Smooth muscle cell (in vitro differentiated cells): ENCODE results near the gene CD2. TPM values are rescaled to one million over a fixed set of nuclear protein-coding genes. Genes with fewer than 3 reads are reported as not detected.

Experiments used
- DNase-seq: peaks from one replicate; lab custom pipeline; 2025; ENCODE audit not compliant: unreplicated experiment; lab: John Stamatoyannopoulos, UW
- H2AFZ ChIP-seq: fragments of 200-600 bp; sonication (generic); 2 replicates; pipeline ENCODE4 v1.6.0; 2016; ENCODE audit warnings: antibody characterized with exemption, low read depth, mild to moderate bottlenecking
- H3F3A ChIP-seq: fragments of 200-600 bp; sonication (generic); 2 replicates; pipeline ENCODE4 v1.6.0; 2017; ENCODE audit warnings: antibody characterized with exemption, low read depth
- H3K27ac ChIP-seq: fragments of 200-600 bp; sonication (generic); 2 replicates; pipeline ENCODE4 v1.5.1; 2016; ENCODE audit warnings: low read depth, mild to moderate bottlenecking
- H3K27me3 ChIP-seq: fragments of 200-600 bp; sonication (generic); 2 replicates; pipeline ENCODE4 v1.6.1; 2016; ENCODE audit warnings: low read depth, mild to moderate bottlenecking
- H3K36me3 ChIP-seq: fragments of 200-600 bp; sonication (generic); 2 replicates; pipeline ENCODE4 v1.5.1; 2016; ENCODE audit warnings: low read depth
- H3K4me1 ChIP-seq: fragments of 200-600 bp; sonication (generic); 2 replicates; pipeline ENCODE4 v1.5.1; 2016; ENCODE audit warnings: low read depth
- H3K4me2 ChIP-seq: fragments of 200-600 bp; sonication (generic); 2 replicates; pipeline ENCODE4 v1.6.0; 2016; ENCODE audit warnings: mild to moderate bottlenecking
- H3K4me3 ChIP-seq: fragments of 200-600 bp; sonication (generic); 2 replicates; pipeline ENCODE4 v1.5.1; 2016; ENCODE audit warnings: mild to moderate bottlenecking
- H3K79me2 ChIP-seq: fragments of 200-600 bp; sonication (generic); 2 replicates; pipeline ENCODE4 v1.6.0; 2016; ENCODE audit warnings: low read depth, mild to moderate bottlenecking
- H3K9ac ChIP-seq: fragments of 200-600 bp; sonication (generic); 2 replicates; pipeline ENCODE4 v1.6.0; 2016; ENCODE audit warnings: low read depth
- H3K9me3 ChIP-seq: fragments of 200-600 bp; sonication (generic); replicated peaks from 2 replicates; pipeline ENCODE4 v1.5.1; 2016; ENCODE audit warnings: low read depth
- H4K20me1 ChIP-seq: fragments of 200-600 bp; sonication (generic); 2 replicates; pipeline ENCODE4 v1.6.0; 2016; ENCODE audit warnings: low read depth
- CTCF ChIP-seq: fragments of 200-600 bp; sonication (generic); IDR thresholded peaks from 2 replicates; pipeline ENCODE4 v1.5.1; 2017; ENCODE audit warnings: borderline replicate concordance, mild to moderate bottlenecking, antibody characterized with exemption; ENCODE audit not compliant: insufficient read depth, poor library complexity, severe bottlenecking
- WGBS: methylation state at CpG from one replicate; pipeline ENCODE4 v1.1.7; 2016; ENCODE audit warnings: low lambda C conversion rate; 5-methylcytosine and 5-hydroxymethylcytosine counted together
- polyA plus RNA-seq: library from polyadenylated mRNA; unstranded; fragments of >200 nt; fragmentation: Nextera tagmentation; extraction: Ambion mirVana; gene quantifications from 2 replicates; pipeline ENCODE4 v1.2.1, GENCODE V29; 2016
- total RNA-seq: library from RNA; depleted of rRNA; stranded (reverse); fragments of >200 nt; gene quantifications from 2 replicates; pipeline ENCODE4 v1.2.3, GENCODE V29; 2014

The CD2 gene
- total and polyA plus RNA-seq, 2 experiments from 2014 or later: not detected

- no peak for DNase-seq
- Histone ChIP-seq H3K36me3 (no peaks in the 10 kb centered on the region), H3K9me3 (no peaks in the 10 kb centered on the region), H3F3A (no peaks in the 10 kb centered on the region), H3K4me2 (no peak overlapping the region), H2AFZ (no peak overlapping the region), H3K4me3 (no peak overlapping the region), H3K79me2 (no peaks in the 10 kb centered on the region), H3K27ac (no peak overlapping the region), H3K4me1 (no peaks in the 10 kb centered on the region), H3K9ac (no peak overlapping the region), H4K20me1 (no peaks in the 10 kb centered on the region), H3K27me3 (no peaks in the 10 kb centered on the region)
- TF ChIP-seq CTCF: no peak
- 80% methylated on average over 4 of the region's 4 CpGs for WGBS
Observed at GRCh38 chr1:116751146-116751545, 3.1 kb upstream of the CD2 start.

GRCh38 chr1:116751621-116752020, 2.6 kb upstream of the CD2 start:
- Histone ChIP-seq H3K27me3 (no peaks in the 10 kb centered on the region), H3K4me1 (no peaks in the 10 kb centered on the region), H3K36me3 (no peaks in the 10 kb centered on the region), H3K27ac (no peak overlapping the region), H4K20me1 (no peaks in the 10 kb centered on the region), H3K79me2 (no peaks in the 10 kb centered on the region), H3K4me3 (no peak overlapping the region), H2AFZ (no peak overlapping the region), H3F3A (no peaks in the 10 kb centered on the region), H3K4me2 (no peak overlapping the region), H3K9me3 (no peaks in the 10 kb centered on the region), H3K9ac (no peak overlapping the region)
- DNase-seq: no peak
- TF ChIP-seq CTCF: no peak
- 26% methylated on average over 1 of the region's 1 CpG for WGBS

GRCh38 chr1:116753312-116753711, 918 bp upstream of the CD2 start:
- Histone ChIP-seq H3K4me1 (no peaks in the 10 kb centered on the region), H3K4me2 (no peak overlapping the region), H3K36me3 (no peaks in the 10 kb centered on the region), H3K4me3 (no peak overlapping the region), H4K20me1 (no peaks in the 10 kb centered on the region), H3K79me2 (no peaks in the 10 kb centered on the region), H3K27ac (no peak overlapping the region), H3K9ac (no peak overlapping the region), H3K27me3 (no peaks in the 10 kb centered on the region), H2AFZ (no peak overlapping the region), H3F3A (no peaks in the 10 kb centered on the region), H3K9me3 (no peaks in the 10 kb centered on the region)
- no peak for TF ChIP-seq CTCF
- no peak for DNase-seq
- WGBS: 98% methylated on average over 3 of the region's 3 CpGs

GRCh38 chr1:116755066-116755465, 836 bp downstream of the CD2 start:
- H2AFZ ChIP-seq: no peak overlapping the region
- no peak for DNase-seq
- TF ChIP-seq CTCF: no peak
- no peaks in the 10 kb centered on the region for H3F3A ChIP-seq
- H3K27me3 ChIP-seq: no peaks in the 10 kb centered on the region
- WGBS: 90% methylated on average over 8 of the region's 8 CpGs
- H3K79me2 ChIP-seq: no peaks in the 10 kb centered on the region
- H3K36me3 ChIP-seq: no peaks in the 10 kb centered on the region
- no peak overlapping the region for H3K4me2 ChIP-seq
- no peak overlapping the region for H3K9ac ChIP-seq
- no peaks in the 10 kb centered on the region for H4K20me1 ChIP-seq
- no peak overlapping the region for H3K4me3 ChIP-seq
- no peaks in the 10 kb centered on the region for H3K9me3 ChIP-seq
- H3K27ac ChIP-seq: no peak overlapping the region
- no peaks in the 10 kb centered on the region for H3K4me1 ChIP-seq
